OCI-LY1 (cell line): ENCODE results near the gene C13orf46.

ENCODE experiments used
- H2AFZ ChIP-seq: fragments of 200-600 bp; sonication (generic), shearing (Covaris generic); 2 replicates; pipeline ENCODE4 v1.6.0; 2014; ENCODE audit warnings: antibody characterized with exemption, mild to moderate bottlenecking, low read length
- H3F3A ChIP-seq: fragments of 200-600 bp; sonication (generic), shearing (Covaris generic); 2 replicates; pipeline ENCODE4 v1.6.0; 2014; ENCODE audit warnings: mild to moderate bottlenecking, antibody characterized with exemption, low read length, moderate library complexity; ENCODE audit not compliant: insufficient read depth
- H3K27ac ChIP-seq: fragments of 200-600 bp; sonication (generic); 2 replicates; pipeline ENCODE4 v1.5.1; 2014; ENCODE audit warnings: low read length, mixed run types, mild to moderate bottlenecking, low read depth; ENCODE audit not compliant: poor library complexity, severe bottlenecking
- H3K27me3 ChIP-seq: fragments of 200-600 bp; sonication (generic); 2 replicates; pipeline ENCODE4 v1.6.0; 2014; ENCODE audit warnings: antibody characterized with exemption, mild to moderate bottlenecking, low read length, moderate library complexity; ENCODE audit not compliant: insufficient read depth
- H3K36me3 ChIP-seq: fragments of 200-600 bp; sonication (generic); 2 replicates; pipeline ENCODE4 v1.6.1; 2014; ENCODE audit warnings: mild to moderate bottlenecking, antibody characterized with exemption, low read length, moderate library complexity, mixed read lengths; ENCODE audit not compliant: insufficient read depth
- H3K4me1 ChIP-seq: fragments of 200-600 bp; sonication (generic); 2 replicates; pipeline ENCODE4 v1.5.1; 2014; ENCODE audit warnings: mild to moderate bottlenecking, low read length, moderate library complexity; ENCODE audit not compliant: insufficient read depth, severe bottlenecking
- H3K4me2 ChIP-seq: fragments of 200-600 bp; sonication (generic), shearing (Covaris generic); 2 replicates; pipeline ENCODE4 v1.6.1; 2014; ENCODE audit warnings: low read length
- H3K4me3 ChIP-seq: fragments of 200-600 bp; sonication (generic); 2 replicates; pipeline ENCODE4 v1.5.1; 2014; ENCODE audit warnings: low read length, low read depth, mild to moderate bottlenecking, mixed read lengths; ENCODE audit not compliant: poor library complexity, severe bottlenecking
- H3K79me2 ChIP-seq: fragments of 200-600 bp; shearing (Covaris generic); 2 replicates; pipeline ENCODE4 v1.6.1; 2016; ENCODE audit warnings: mixed run types, low read length, mixed read lengths; ENCODE audit not compliant: insufficient read depth
- H3K9ac ChIP-seq: fragments of 200-600 bp; sonication (generic), shearing (Covaris generic); 2 replicates; pipeline ENCODE4 v1.6.1; 2014; ENCODE audit warnings: mild to moderate bottlenecking, low read length, mixed read lengths
- H3K9me2 ChIP-seq: fragments of 200-600 bp; sonication (generic), shearing (Covaris generic); 2 replicates; pipeline ENCODE4 v1.6.1; 2014; ENCODE audit warnings: low read depth, mild to moderate bottlenecking, low read length, mixed read lengths
- H3K9me3 ChIP-seq: fragments of 200-600 bp; shearing (Covaris generic); 2 replicates; pipeline ENCODE4 v1.6.1; 2014; ENCODE audit warnings: low read length, mixed read lengths
- H4K20me1 ChIP-seq: fragments of 200-600 bp; sonication (generic), shearing (Covaris generic); 2 replicates; pipeline ENCODE4 v1.6.0; 2016; ENCODE audit warnings: mild to moderate bottlenecking, low read length; ENCODE audit not compliant: insufficient read depth
- CTCF ChIP-seq: fragments of 200-600 bp; sonication (generic), shearing (Covaris generic); IDR thresholded peaks from 2 replicates; pipeline ENCODE4 v1.5.1; 2017; ENCODE audit warnings: mild to moderate bottlenecking, antibody characterized with exemption, low read length, moderate library complexity, mixed read lengths
- EZH2 ChIP-seq: fragments of 200-600 bp; sonication (generic), shearing (Covaris generic); IDR thresholded peaks from 2 replicates; pipeline ENCODE4 v1.8.0; 2017; ENCODE audit warnings: borderline replicate concordance, mixed run types, mild to moderate bottlenecking, antibody characterized with exemption, low read length, moderate library complexity, mixed read lengths

Gene C13orf46

GRCh38 chr13:113939129-113939943 lies 34.5 kb downstream of the C13orf46 start:
- Histone ChIP-seq H3K27me3 (peaks cover 10% of the 10 kb centered on the region), H3K27ac (no peak overlapping the region), H3K36me3 (no peaks in the 10 kb centered on the region), H3K9ac (no peak overlapping the region), H3F3A (no peaks in the 10 kb centered on the region), H3K4me2 (no peak overlapping the region), H2AFZ (no peak overlapping the region), H3K4me3 (no peak overlapping the region), H3K9me2 (no peaks in the 10 kb centered on the region), H3K4me1 (no peaks in the 10 kb centered on the region), H3K9me3 (no peaks in the 10 kb centered on the region), H3K79me2 (no peaks in the 10 kb centered on the region), H4K20me1 (no peaks in the 10 kb centered on the region)
- TF ChIP-seq EZH2 (no peak), CTCF (no peak)

- Histone ChIP-seq H3K79me2 (no peaks in the 10 kb centered on the region), H3K36me3 (no peaks in the 10 kb centered on the region), H3K9me2 (no peaks in the 10 kb centered on the region), H3K4me2 (no peak overlapping the region), H2AFZ (no peak overlapping the region), H3F3A (no peaks in the 10 kb centered on the region), H4K20me1 (no peaks in the 10 kb centered on the region), H3K9ac (no peak overlapping the region), H3K4me3 (no peak overlapping the region), H3K27ac (no peak overlapping the region), H3K4me1 (no peaks in the 10 kb centered on the region), H3K9me3 (no peaks in the 10 kb centered on the region), H3K27me3 (peaks cover 15% of the 10 kb centered on the region)
- TF ChIP-seq CTCF, result no peak
- TF ChIP-seq EZH2, result no peak
These were observed 35.2 kb downstream of the C13orf46 start for GRCh38 chr13:113938716-113939115.

GRCh38 chr13:113938246-113938645 lies 35.6 kb downstream of the C13orf46 start:
- H3K27ac ChIP-seq, result no peak overlapping the region
- H4K20me1 ChIP-seq, result no peaks in the 10 kb centered on the region
- H3K9me3 ChIP-seq, result no peaks in the 10 kb centered on the region
- peaks cover 15% of the 10 kb centered on the region for H3K27me3 ChIP-seq
- H3K79me2 ChIP-seq, result no peaks in the 10 kb centered on the region
- no peak overlapping the region for H3K4me3 ChIP-seq
- TF ChIP-seq CTCF, result no peak
- no peak for TF ChIP-seq EZH2
- H3K4me2 ChIP-seq, result no peak overlapping the region
- no peak overlapping the region for H2AFZ ChIP-seq
- no peaks in the 10 kb centered on the region for H3K4me1 ChIP-seq
- H3K9ac ChIP-seq, result no peak overlapping the region
- H3K9me2 ChIP-seq, result no peaks in the 10 kb centered on the region
- no peaks in the 10 kb centered on the region for H3K36me3 ChIP-seq
- H3F3A ChIP-seq, result no peaks in the 10 kb centered on the region
